Ecto neural progenitor cell (in vitro differentiated cells): ENCODE measurements around the gene KLHDC8B.

Source experiments
- DNase-seq: peaks from one replicate; pipeline ENCODE4 v3.0.0-alpha.2; 2018; ENCODE audit warnings: low spot score

KLHDC8B gene

GRCh38 chr3:49171119-49171774 is at the start of gene KLHDC8B:
KLHDC8B (plus strand) TSS chr3:49171598; CDS start chr3:49172770, 1,172 bp downstream.
- peak; percentile 95 for DNase-seq

- no peak for DNase-seq
These were observed 49.4 kb upstream of the KLHDC8B start for GRCh38 chr3:49122022-49122421.

GRCh38 chr3:49122451-49122850 is 48.9 kb upstream of the KLHDC8B start:
- DNase-seq = no peak

- no peak for DNase-seq
These were observed 48.4 kb upstream of the KLHDC8B start for GRCh38 chr3:49122886-49123545.

- DNase-seq = no peak
These were observed 47.7 kb upstream of the KLHDC8B start for GRCh38 chr3:49123687-49124086.

- DNase-seq = no peak
These were observed 47.2 kb upstream of the KLHDC8B start for GRCh38 chr3:49124203-49124602.

GRCh38 chr3:49124991-49125670 is 46.3 kb upstream of the KLHDC8B start:
- DNase-seq = no peak

GRCh38 chr3:49131040-49131439 is 40.4 kb upstream of the KLHDC8B start:
- DNase-seq = no peak

- no peak for DNase-seq
These were observed 39.8 kb upstream of the KLHDC8B start for GRCh38 chr3:49131576-49131975.

GRCh38 chr3:49132073-49132436 is 39.3 kb upstream of the KLHDC8B start:
- DNase-seq = no peak

- peak; percentile 86 for DNase-seq
These were observed 38.8 kb upstream of the KLHDC8B start, which contains the start of gene LAMB2 for GRCh38 chr3:49132437-49133225. LAMB2 (minus strand) TSS chr3:49133050; CDS start chr3:49132867, 183 bp downstream.

GRCh38 chr3:49133226-49133951 is 38.0 kb upstream of the KLHDC8B start:
- DNase-seq = peak; percentile 89

GRCh38 chr3:49134471-49135265 is 36.7 kb upstream of the KLHDC8B start:
- DNase-seq = no peak

- DNase-seq = no peak
These were observed 35.9 kb upstream of the KLHDC8B start for GRCh38 chr3:49135499-49135898.

GRCh38 chr3:49140080-49140479 is 31.3 kb upstream of the KLHDC8B start:
- DNase-seq = no peak

- DNase-seq = no peak
These were observed 23.2 kb upstream of the KLHDC8B start for GRCh38 chr3:49148159-49148558.

- DNase-seq = no peak
These were observed 19.8 kb upstream of the KLHDC8B start for GRCh38 chr3:49151610-49152009.

- no peak for DNase-seq
These were observed 18.0 kb upstream of the KLHDC8B start for GRCh38 chr3:49153349-49153912.

- no peak for DNase-seq
These were observed 14.1 kb upstream of the KLHDC8B start for GRCh38 chr3:49157289-49157688.

GRCh38 chr3:49158103-49158709 is 13.2 kb upstream of the KLHDC8B start:
- DNase-seq = no peak
